Suprapubic skin (tissue), 4 donors: ENCODE data around the gene NXNL2. TPM values are rescaled to one million over a fixed set of nuclear protein-coding genes. Genes with fewer than 3 reads are reported as not detected.

Experiments
- DNase-seq, 2 donors: peaks; one replicate each; pipeline ENCODE4 v3.0.0-alpha.2; 2019; ENCODE audit warnings: low spot score in 2 of 2
- H3K27ac ChIP-seq: fragments of 200-600 bp; sonication (generic); one replicate; pipeline ENCODE4 v1.5.1; 2019
- H3K27me3 ChIP-seq: fragments of 200-600 bp; sonication (generic); one replicate; pipeline ENCODE4 v1.5.1; 2019
- H3K36me3 ChIP-seq: fragments of 200-600 bp; sonication (generic); one replicate; pipeline ENCODE4 v1.5.1; 2019
- H3K4me1 ChIP-seq: fragments of 200-600 bp; sonication (generic); one replicate; pipeline ENCODE4 v1.5.1; 2019
- H3K4me3 ChIP-seq: fragments of 200-600 bp; sonication (generic); one replicate; pipeline ENCODE4 v1.5.1; 2019; ENCODE audit warnings: mild to moderate bottlenecking
- H3K9me3 ChIP-seq: fragments of 200-600 bp; sonication (generic); one replicate; pipeline ENCODE4 v1.5.1; 2019
- EP300 ChIP-seq: sonication (generic); formaldehyde crosslinking; IDR thresholded peaks from one replicate; pipeline ENCODE4 v1.6.1; 2017; ENCODE audit warnings: antibody characterized with exemption
- POLR2A ChIP-seq, 2 donors: fragments of 450-650 bp; IDR thresholded peaks; one replicate each; pipeline ENCODE4 v1.6.1; 2017; ENCODE audit warnings: antibody characterized with exemption in 2 of 2, mild to moderate bottlenecking in 2 of 2, moderate library complexity in 2 of 2
- POLR2AphosphoS5 ChIP-seq, 3 donors: sonication (generic); formaldehyde crosslinking; IDR thresholded peaks; one replicate each; pipeline ENCODE4 v1.6.1; 2017; ENCODE audit warnings: antibody characterized with exemption in 3 of 3
- whole genome bisulfite sequencing: methylation state at CpG from one replicate; pipeline ENCODE4 v1.1.5; 2018; 5-methylcytosine and 5-hydroxymethylcytosine counted together
- total RNA-seq, 4 donors: library from RNA; depleted of rRNA; stranded (reverse); fragments of >200 nt; gene quantifications; one replicate each; pipeline ENCODE4 v1.1.0, GENCODE V29; 2016
- TF ChIP-seq, protein P1 (sequence below), 2 donors: fragments of 200-600 bp in 1 of 2; fragments of 450-650 bp in 1 of 2; sonication (generic) in 1 of 2; IDR thresholded peaks; one replicate each; pipeline ENCODE4 v1.5.1; 2016 to 2019; ENCODE audit warnings: antibody characterized with exemption in 2 of 2, mild to moderate bottlenecking in 1 of 2, moderate library complexity in 1 of 2

Gene NXNL2
- total RNA-seq, 4 donors from 2014 or later: 1.7 TPM; not detected in 3

DNA sequence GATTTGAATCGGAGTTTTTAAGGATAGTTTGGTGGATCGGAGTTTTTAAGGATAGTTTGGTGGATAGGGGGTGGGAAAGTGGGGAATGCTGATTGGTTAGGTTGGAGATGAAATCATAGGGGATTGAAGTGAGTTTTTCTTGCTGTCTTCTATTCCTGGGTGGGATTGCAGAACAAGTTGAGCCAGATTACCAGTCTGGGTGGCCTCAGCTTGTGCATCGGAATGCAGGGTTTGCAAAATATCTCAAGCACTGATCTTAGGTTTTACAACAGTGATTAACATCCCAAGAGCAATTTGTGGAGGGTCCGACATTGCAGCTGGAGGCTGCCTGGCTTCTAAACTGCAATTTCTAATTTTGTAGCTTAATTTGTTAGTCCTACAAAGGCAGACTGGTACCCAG, 23.1 kb upstream of the NXNL2 start:
- DNase-seq: no peak
- no peak overlapping the region for H3K27ac ChIP-seq
- no peaks in the 10 kb centered on the region for H3K4me1 ChIP-seq
- no peaks in the 10 kb centered on the region for H3K9me3 ChIP-seq
- TF ChIP-seq POLR2A (IDR thresholded peaks at IDR 0.05) (no peak), POLR2AphosphoS5 (IDR thresholded peaks at IDR 0.05) (no peak), EP300 (no peak)
- TF ChIP-seq, protein P1, sequence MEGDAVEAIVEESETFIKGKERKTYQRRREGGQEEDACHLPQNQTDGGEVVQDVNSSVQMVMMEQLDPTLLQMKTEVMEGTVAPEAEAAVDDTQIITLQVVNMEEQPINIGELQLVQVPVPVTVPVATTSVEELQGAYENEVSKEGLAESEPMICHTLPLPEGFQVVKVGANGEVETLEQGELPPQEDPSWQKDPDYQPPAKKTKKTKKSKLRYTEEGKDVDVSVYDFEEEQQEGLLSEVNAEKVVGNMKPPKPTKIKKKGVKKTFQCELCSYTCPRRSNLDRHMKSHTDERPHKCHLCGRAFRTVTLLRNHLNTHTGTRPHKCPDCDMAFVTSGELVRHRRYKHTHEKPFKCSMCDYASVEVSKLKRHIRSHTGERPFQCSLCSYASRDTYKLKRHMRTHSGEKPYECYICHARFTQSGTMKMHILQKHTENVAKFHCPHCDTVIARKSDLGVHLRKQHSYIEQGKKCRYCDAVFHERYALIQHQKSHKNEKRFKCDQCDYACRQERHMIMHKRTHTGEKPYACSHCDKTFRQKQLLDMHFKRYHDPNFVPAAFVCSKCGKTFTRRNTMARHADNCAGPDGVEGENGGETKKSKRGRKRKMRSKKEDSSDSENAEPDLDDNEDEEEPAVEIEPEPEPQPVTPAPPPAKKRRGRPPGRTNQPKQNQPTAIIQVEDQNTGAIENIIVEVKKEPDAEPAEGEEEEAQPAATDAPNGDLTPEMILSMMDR (IDR thresholded peaks at IDR 0.05): no peak
- no peak overlapping the region for H3K4me3 ChIP-seq
- no peaks in the 10 kb centered on the region for H3K36me3 ChIP-seq
- no peaks in the 10 kb centered on the region for H3K27me3 ChIP-seq
- 66% methylated on average over 4 of the region's 4 CpGs for WGBS

- no peak overlapping the region for H3K4me3 ChIP-seq
- no peaks in the 10 kb centered on the region for H3K9me3 ChIP-seq
- 92% methylated on average over 6 of the region's 6 CpGs for WGBS
- peaks cover 6% of the 10 kb centered on the region for H3K27me3 ChIP-seq
- TF ChIP-seq EP300 (no peak), POLR2AphosphoS5 (IDR thresholded peaks at IDR 0.05) (no peak), POLR2A (IDR thresholded peaks at IDR 0.05) (no peak)
- TF ChIP-seq, protein P1 (IDR thresholded peaks at IDR 0.05): no peak
- peak in 1 of 2 donors; percentile 21 for DNase-seq
- H3K4me1 ChIP-seq: no peaks in the 10 kb centered on the region
- H3K27ac ChIP-seq: no peak overlapping the region
- H3K36me3 ChIP-seq: no peaks in the 10 kb centered on the region
These were observed 20.7 kb upstream of the NXNL2 start for GRCh38 chr9:88514247-88514646.

DNA sequence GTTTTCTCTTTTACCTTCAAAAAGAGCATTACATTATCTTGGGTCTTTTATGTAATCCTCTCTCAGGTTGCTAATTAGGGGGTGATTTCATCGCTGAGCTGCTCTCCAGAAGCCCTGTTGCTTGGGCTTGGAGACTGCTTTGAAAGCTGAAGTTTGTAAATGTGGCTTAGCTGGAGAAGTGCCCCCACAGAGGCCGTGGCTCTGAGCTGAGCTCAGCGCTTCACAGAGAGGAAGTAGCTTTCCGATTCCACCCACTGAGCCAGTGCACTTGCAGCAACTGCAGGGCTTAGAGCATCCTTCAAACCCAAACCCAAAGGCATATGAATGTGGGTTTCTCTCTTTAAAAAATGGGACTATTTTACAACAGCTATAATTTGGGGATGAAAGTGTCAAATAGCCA, 13.7 kb upstream of the NXNL2 start:
- 61% methylated on average over 4 of the region's 4 CpGs for WGBS
- Histone ChIP-seq H3K9me3 (no peaks in the 10 kb centered on the region), H3K4me1 (no peaks in the 10 kb centered on the region), H3K36me3 (no peaks in the 10 kb centered on the region), H3K4me3 (no peak overlapping the region), H3K27ac (no peak overlapping the region), H3K27me3 (peaks cover 7% of the 10 kb centered on the region)
- TF ChIP-seq EP300 (no peak), POLR2A (IDR thresholded peaks at IDR 0.05) (no peak), POLR2AphosphoS5 (IDR thresholded peaks at IDR 0.05) (no peak)
- TF ChIP-seq, protein P1 (IDR thresholded peaks at IDR 0.05): no peak
- no peak for DNase-seq

- DNase-seq: no peak
- no peak for TF ChIP-seq EP300
- TF ChIP-seq POLR2A (IDR thresholded peaks at IDR 0.05): no peak
- TF ChIP-seq, protein P1 (IDR thresholded peaks at IDR 0.05): no peak
- TF ChIP-seq POLR2AphosphoS5 (IDR thresholded peaks at IDR 0.05): no peak
- Histone ChIP-seq H3K4me3 (no peak overlapping the region), H3K27ac (no peak overlapping the region), H3K4me1 (no peaks in the 10 kb centered on the region), H3K27me3 (peaks cover 7% of the 10 kb centered on the region), H3K9me3 (no peaks in the 10 kb centered on the region), H3K36me3 (no peaks in the 10 kb centered on the region)
- 95% methylated on average over 4 of the region's 4 CpGs for WGBS
These were observed 12.6 kb upstream of the NXNL2 start for GRCh38 chr9:88522360-88522759.

GRCh38 chr9:88523056-88523455, 11.9 kb upstream of the NXNL2 start:
- Histone ChIP-seq H3K36me3 (no peaks in the 10 kb centered on the region), H3K27ac (no peak overlapping the region), H3K4me3 (no peak overlapping the region), H3K27me3 (peaks cover 7% of the 10 kb centered on the region), H3K9me3 (no peaks in the 10 kb centered on the region), H3K4me1 (no peaks in the 10 kb centered on the region)
- WGBS: 91% methylated on average over 3 of the region's 3 CpGs
- TF ChIP-seq, protein P1 (IDR thresholded peaks at IDR 0.05): no peak
- TF ChIP-seq EP300 (no peak), POLR2AphosphoS5 (IDR thresholded peaks at IDR 0.05) (no peak), POLR2A (IDR thresholded peaks at IDR 0.05) (no peak)
- no peak for DNase-seq
